Activated T-cell treated with anti-CD3 and anti-CD28 coated beads for 1 hour (primary cell): ENCODE results near the gene BPI.
"Not testable (repeated sequence)": the region's sequence is repeated elsewhere in the genome, so short reads cannot be mapped to it uniquely, and the experiment has no call there.

Experiments used
- DNase-seq: peaks from one replicate; pipeline ENCODE4 v3.0.0-alpha.2; 2020; ENCODE audit warnings: low read depth

BPI gene

GRCh38 chr20:38303908-38304379, at the start of gene BPI:
Gene BPI (plus strand): TSS chr20:38304156. CDS start chr20:38304224, 68 bp downstream.
- DNase-seq = no peak

GRCh38 chr20:38254621-38255020, 49.3 kb upstream of the BPI start:
- not testable (repeated sequence) for DNase-seq

- DNase-seq = no peak
These were observed 48.6 kb upstream of the BPI start for GRCh38 chr20:38255393-38255792.

GRCh38 chr20:38256021-38256420, 47.9 kb upstream of the BPI start:
- no peak for DNase-seq

DNA sequence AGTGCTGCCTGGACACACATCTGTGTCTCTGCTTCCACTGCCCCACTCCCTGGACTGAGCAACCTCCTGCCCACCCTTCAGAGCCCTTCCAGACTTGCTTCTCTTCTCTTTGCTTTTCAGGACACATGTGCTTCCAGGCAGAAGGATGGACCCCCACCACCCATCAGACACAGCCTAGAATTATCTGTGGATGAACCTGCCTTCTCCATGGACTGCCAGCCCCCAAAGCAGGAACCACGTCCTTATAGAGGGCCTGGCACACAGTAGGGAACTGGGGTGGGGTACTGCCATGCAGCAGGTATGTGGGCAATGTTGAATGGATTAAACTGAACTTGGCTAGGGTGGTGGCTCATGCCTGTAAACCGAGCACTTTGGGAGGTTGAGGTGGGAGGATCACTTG, 47.0 kb upstream of the BPI start:
- DNase-seq = no peak

- no peak for DNase-seq
These were observed 45.3 kb upstream of the BPI start for GRCh38 chr20:38258545-38259215.

GRCh38 chr20:38260025-38260377, 44.0 kb upstream of the BPI start:
- no peak for DNase-seq

DNA sequence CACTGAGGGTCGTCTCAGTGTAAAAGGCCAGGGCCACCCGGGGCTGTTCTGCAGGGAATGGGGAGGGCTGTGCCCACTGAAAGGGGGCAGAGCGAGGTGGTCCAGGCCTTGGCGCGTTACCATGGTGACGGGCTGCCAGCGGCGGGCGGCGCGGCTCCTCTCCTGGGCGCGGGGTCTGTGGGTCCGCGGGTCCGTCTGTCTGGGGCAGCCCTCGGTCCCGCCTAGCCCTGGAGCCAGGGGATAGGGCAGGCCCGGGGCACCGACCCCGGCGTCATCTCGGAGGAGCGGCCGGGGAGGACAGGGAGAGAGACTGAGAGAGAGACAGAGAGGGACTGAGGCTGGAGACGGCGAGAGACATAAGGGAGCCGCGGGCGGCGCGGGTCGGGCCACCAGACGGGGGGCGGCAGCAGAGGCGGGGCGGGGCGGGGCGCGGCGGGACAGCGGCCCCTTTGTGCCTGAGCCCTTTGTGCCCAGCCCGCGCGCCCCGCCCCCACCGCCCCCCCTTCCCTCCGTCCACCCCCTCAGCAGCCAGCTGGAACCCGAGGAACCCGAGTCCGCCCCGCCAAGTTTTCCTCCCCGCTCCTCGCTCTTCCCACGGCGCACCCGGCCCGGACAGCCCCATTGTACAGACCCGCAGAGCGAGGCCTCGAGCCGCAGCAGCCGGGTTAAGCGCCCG, 43.4 kb upstream of the BPI start, which contains the start of gene KIAA1755:
Gene KIAA1755, minus strand, starts transcription at position 358 of the 676 bp plus-strand sequence. Its CDS starts 235 bp downstream, at position 123.
- no peak for DNase-seq

DNA sequence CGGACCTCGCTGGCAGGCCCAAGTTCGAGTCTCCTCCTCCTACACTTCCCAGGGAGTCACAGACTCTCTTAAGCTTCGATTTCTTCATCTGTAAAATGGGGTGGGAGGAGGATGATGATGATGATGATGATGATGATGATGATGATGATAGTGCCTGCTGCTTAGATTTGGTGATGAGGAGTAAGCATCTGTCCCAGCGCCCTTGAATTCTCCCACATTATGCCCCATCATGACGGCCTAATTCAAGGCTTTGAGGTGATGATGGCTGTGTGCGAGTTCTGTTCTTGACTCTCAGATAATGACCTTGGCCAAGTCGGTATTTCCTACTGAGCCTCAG, 42.9 kb upstream of the BPI start:
- DNase-seq = no peak

DNA sequence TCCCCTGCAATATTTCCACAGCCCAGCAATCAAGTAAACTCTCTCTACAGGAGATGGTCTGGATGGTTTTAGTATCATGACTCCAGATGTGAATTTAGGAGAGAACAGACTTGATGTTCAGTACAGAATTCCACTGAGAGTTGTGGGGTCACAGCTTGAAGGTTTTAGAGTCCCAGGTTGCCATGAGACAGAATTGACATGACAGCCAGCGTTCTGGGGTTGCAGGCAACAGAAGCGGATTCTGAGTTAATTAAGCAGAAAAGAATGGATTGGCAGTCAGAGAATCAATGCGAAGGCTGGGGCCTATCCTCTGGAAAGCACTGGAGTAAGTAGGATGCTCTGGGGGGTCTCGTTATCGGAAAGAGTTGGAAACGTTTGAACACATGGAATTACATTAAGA, 41.0 kb upstream of the BPI start:
- DNase-seq = no peak

DNA sequence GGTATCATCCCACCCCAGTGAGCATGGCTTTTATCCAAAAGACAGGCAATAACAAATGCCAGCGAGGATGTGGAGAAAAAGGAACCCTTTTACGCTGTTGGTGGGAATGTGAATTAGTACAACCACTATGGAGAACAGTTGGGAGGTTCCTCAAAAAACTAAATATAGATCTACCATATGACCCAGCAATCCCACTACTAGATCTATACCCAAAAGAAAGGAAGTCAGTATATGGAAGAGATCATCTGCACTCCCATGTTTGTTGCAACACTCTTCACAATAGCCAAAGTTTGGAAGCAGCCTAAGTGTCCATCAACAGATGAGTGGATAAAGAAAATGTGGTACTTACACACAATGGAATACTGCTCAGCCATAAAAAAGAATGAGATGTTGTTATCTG, 37.5 kb upstream of the BPI start:
- DNase-seq = no peak

- no peak for DNase-seq
These were observed 36.7 kb upstream of the BPI start for GRCh38 chr20:38267296-38267695.

DNA sequence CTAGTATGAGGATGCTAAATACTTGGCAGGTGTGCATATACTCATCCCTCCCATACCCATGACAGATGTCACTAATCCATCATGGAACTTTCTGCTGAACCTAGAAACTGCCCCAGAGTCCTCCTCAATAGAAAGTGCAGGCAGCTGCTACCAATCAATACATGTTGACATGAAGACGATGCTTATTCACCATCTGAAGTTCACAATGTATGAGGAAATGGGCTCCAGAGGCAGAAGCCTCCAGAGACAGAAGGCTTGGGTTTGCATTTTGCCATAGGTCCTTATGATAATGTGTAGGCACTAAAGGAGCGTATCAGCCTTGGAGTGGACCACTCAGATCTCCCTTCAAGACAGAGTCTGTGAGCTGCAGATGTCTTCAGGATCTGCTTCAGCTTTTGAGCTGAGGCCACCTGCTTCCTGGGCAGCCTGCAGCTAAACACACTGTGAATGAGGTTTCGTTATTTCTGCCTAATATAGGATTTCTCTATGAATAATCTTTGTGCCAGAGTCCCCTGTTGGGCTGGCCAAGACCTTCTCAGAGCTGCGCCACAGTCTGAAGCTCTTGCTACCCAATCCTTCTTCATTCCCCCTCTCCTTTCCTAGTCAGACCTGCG, 35.9 kb upstream of the BPI start:
- DNase-seq = no peak

DNA sequence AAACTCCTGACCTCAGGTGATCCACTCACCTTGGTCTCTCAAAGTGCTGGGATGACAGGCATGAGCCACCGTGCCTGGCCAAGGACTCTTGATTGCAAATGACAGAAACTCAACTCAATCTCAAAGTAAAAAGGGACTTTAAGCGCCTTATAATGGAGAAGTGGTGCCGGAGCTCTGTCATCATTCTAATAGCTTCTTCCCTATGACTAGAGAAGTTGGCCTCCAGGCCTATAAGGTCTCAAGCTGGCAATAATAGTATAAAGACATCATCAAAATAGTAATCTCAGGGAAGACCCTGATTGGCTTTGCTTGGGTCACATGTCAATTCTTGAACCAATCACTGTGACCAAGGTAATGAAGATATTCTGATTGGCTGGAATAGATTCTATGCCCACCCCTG, 34.9 kb upstream of the BPI start:
- DNase-seq = no peak

DNA sequence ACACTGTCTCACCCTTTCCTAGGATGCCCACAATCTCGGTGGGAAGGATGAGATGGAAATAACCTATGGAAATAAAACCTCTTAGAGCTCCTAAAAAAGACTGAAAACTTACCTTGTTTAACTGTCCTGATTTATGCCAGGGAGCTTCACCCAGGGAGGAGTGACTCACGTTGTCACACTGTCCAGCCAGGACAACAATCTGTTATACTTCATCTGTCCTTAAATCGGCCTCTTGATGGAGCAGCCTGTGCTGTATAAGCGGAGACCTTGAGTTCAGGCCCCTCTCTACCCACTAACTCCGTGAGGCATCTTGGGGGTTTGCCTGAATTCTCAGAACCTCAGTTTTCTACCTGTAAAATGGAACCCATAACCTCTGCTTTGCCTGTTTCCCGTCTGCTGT, 34.2 kb upstream of the BPI start:
- DNase-seq = no peak

DNA sequence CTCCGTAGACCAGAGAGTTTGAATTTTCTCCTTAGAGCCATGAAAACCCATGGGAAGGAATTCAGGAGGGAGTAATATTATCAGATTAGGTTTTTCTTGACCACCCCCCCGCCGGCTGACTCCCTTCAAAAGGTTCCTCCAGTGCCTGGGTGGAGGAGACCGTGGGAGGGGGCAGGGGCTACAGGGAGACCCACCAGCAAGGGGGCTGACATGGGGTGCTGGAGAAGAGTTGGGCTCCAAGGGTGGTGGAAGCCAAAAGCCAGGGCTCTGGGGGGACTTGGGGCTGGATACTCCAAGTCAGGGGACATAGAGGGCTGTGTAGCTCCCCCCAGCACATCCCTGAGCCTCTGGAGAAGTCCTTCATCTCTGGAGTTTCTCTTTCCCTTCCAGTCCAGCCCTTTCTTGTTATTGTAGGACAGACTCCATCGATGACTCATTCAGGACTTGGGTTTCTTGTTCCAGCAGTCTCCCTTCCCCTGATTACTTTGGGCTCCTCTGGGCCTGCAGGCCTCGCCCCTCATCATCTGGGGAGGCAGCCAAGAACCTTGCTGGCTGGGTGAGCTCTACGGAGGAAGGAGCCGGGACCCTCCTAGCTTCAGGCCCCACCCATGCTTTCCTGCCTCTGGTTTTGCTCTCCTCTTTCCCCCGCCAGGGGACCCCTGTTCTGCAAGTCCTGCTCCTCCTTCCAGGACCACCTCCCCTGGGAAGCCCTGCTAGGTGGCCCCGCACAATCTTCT, 32.9 kb upstream of the BPI start:
- DNase-seq = no peak

DNA sequence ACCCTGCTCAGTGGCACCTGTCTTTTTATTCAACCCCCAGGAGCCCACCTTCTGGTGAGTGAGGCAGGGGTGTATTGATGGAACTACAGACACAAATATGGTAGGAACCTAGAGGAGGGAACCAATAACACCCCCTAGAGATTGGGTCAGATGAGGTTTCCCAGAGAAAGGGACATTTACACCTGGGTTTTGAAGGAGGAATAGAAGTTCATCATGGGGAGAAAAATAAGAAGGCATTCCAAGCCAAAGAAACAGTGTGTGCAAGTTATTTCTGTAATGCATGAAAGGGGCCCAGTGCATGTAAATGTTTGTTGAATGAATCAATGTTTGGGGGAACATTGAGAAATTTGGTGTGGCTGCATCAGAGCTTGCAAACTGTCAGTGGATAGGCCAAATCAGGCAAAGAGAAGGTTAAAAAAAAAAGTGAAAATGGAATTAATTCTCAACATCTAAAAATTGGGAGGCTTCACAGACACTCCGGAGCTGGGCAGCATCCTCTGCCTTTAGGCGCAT, 32.3 kb upstream of the BPI start:
- DNase-seq = no peak

GRCh38 chr20:38272398-38272797, 31.6 kb upstream of the BPI start:
- no peak for DNase-seq

DNA sequence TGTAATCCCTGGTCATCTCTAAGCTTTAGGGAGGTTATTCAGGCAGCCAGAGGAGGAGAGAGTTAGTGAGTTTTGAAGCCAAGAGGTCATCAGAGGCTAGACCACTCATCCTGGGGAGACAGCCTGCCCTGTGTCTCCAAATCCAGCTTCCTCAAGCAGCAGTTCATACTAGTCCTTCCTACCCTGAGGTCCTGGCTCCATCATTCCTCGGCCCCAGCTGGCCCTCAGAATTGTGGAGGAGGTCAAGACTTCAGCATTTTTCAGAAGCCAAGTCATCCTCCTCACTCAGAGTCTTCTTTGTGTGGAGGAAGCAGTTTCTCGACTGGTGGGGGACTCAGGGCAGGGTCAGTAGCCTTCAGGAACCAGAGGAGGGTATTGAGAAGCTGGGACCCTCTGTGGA, 31.0 kb upstream of the BPI start:
- DNase-seq = no peak

DNA sequence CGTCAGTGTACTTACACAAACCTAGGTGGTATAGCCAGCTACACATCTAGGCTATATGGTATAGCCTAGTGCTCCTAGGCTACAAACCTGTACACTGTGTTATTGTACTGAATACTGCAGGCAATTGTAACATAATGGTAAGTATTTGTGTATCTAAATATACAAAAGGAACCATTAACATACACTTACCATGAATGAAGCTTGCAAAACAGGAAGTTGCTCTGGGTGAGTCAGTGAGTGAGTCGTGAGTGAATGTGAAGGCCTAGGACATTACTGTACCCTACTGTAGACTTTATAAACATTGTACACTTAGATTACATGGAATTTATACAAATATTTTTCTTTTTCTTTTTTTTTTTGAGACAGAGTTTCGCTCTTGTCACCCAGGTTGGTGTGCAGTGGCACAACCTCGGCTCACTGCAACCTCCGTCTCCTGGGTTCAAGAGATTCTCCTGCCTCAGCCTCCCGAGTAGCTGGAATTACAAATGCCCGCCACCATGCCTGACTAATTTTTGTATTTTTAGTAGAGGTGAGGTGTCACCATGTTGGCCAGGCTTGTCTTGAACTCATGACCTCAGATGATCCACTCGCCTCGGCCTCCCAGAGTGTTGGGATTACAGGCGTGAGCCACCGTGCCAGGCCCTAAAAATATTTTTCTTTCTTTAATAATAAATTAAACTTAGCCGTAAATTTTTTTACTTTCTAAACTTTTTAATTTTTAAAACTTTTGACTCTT, 28.0 kb upstream of the BPI start:
- DNase-seq = no peak

DNA sequence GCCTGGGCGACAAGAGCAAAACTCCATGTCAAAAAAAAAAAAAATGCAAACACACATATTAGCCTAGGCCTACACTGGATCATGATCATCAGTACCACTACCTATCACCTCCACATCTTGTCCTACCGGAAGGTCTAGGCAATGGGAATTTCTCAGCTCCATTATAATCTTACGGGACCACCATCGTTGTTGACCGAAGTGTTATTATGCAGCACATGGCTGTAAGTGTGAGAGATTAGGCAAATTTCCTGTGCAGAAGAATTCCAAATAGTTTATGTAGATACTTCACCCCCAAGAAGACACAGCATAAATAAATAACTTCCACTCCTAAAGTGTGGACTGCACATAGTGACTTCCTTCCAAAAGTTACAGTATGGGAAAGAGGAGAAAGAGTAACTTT, 26.7 kb upstream of the BPI start:
- DNase-seq = no peak

DNA sequence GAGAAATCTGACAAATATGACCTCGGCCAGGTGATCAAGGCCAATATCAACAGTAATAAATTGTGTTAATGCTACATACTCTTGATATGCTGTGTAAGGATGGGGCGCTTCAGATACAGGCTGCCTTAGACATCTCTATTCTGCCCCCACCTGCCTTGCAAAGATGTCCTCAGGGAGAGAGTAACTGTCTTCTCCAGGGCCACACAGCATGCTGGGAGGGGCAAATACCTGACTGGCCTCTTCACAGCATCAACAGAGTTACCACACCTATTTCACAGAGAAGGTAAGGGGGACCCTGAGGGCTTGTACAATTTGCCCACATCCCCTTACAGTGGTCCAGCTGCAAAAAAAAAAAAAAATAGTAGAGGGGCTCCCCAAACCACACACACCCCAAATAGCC, 26.3 kb upstream of the BPI start:
- DNase-seq = no peak
